AG10803 (cell line): ENCODE measurements around the gene C19orf25.

ENCODE experiments used
- DNase-seq: peaks from one replicate; pipeline ENCODE4 v3.0.0; 2010; ENCODE audit warnings: low read depth
- H3K4me3 ChIP-seq: 2 replicates; pipeline ENCODE4 v1.5.1; 2011; ENCODE audit warnings: mild to moderate bottlenecking, low read length, control low read depth
- TF ChIP-seq, protein P1 (sequence below): conservative IDR thresholded peaks from 2 replicates; pipeline ENCODE4 v1.5.1; 2011; ENCODE audit warnings: mild to moderate bottlenecking, low read length, control low read depth, inconsistent platforms

The C19orf25 gene

DNA sequence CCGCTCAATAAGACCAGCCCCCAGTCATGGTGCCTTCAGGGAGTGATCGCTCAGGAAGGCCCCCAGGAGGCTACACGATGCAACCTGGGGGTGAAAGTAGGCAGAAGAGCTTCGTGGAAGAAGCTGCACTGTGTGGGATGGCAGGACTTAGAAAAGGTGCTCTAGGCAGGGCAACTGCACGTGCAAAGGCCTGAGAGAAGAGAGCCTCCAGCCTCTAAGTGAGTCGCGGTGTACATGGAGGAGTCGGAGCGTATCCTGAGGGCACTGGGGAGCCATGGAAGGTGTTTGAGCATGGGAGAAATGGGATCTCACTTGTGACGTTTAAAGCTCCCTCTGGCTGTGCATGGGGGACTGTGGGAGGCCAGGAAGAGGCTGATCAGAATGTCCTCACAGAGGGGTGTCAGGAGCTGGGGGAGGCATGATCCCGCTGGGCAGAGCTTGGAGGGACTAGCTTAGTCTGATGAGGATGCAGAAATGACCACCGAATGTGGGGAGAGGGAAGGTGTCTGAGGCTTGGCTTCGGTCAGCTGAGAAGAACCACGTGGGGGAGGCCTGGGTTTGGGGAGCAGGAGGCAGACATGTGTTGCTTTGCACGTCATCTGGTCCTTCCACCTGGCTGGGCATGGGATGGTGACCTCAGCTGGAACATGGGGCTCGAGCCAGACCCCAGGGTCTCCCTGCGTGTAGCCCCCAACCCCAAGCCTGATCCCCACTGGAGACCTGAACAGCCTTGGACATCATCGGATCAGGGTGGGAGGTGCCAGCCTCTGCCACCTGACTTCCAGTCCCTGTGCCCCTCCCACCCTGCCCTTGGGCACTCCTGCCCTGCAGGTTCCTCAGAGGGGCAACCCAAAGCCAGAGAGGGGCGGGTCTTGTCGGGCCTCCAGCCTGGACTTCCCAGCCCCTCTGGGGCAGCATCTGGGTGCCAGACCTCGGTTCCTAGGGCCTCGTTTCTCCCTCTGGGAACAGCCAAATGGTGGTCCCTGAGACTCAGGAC, 28.0 kb downstream of the C19orf25 start:
- H3K4me3 ChIP-seq, result no peak overlapping the region
- DNase-seq, result no peak
- TF ChIP-seq, protein P1, sequence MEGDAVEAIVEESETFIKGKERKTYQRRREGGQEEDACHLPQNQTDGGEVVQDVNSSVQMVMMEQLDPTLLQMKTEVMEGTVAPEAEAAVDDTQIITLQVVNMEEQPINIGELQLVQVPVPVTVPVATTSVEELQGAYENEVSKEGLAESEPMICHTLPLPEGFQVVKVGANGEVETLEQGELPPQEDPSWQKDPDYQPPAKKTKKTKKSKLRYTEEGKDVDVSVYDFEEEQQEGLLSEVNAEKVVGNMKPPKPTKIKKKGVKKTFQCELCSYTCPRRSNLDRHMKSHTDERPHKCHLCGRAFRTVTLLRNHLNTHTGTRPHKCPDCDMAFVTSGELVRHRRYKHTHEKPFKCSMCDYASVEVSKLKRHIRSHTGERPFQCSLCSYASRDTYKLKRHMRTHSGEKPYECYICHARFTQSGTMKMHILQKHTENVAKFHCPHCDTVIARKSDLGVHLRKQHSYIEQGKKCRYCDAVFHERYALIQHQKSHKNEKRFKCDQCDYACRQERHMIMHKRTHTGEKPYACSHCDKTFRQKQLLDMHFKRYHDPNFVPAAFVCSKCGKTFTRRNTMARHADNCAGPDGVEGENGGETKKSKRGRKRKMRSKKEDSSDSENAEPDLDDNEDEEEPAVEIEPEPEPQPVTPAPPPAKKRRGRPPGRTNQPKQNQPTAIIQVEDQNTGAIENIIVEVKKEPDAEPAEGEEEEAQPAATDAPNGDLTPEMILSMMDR, result no peak

DNA sequence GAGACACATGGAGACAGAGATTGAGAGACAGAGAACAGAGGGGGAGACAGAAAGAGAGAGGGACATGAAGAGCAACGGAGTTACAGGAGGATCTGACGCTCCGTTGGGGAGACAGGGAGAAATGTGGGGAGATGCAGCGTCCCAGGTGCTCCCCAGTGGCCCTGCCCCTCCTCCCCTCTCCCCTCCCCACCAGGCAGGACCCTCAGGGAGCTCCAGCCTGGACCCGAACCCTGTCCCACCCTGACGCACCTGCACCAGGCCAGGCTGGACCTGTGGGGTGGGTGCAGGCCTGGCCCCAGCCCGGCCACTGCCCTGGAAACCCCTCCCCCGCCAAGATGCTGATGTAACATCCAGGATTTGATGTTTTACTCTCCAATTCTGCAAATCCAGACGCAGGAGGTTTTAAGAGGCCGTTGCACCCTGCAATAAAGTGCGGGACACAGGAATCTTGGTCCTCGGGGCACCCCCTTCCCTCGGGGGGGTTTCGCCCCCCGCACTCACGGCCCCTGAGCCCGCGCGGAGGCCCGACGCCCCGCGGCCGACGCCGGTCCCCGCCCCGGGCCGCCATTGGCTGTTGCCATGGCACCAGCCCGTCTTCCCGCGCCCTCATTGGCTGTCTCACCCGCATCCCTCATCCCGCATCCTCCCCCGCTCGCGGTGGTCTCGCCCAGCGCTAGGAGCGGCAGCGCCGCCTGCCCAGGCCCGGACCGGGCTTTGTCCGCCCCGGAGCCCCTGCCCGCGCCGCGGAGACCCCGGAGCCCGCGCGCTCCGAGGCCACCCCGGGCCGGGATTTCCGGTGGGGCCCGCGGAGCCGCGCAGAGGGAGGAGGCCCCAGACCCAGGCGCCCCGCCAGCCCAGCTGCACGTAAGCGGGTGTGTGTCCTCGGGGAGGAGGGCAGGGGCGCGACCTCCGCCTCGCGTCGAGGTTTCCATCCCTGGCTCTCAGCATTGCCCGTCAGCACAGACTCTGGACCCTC, 29.3 kb downstream of the C19orf25 start, which contains the start of gene APC2:
APC2 (plus strand) TSS at position 655 of the 976 bp plus-strand sequence. CDS start 2,881 bp downstream, outside the sequence.
- peak; percentile 36 for DNase-seq
- TF ChIP-seq, protein P1, result no peak
- peak within 1 kb of the TSS; percentile 40 for H3K4me3 ChIP-seq

DNA sequence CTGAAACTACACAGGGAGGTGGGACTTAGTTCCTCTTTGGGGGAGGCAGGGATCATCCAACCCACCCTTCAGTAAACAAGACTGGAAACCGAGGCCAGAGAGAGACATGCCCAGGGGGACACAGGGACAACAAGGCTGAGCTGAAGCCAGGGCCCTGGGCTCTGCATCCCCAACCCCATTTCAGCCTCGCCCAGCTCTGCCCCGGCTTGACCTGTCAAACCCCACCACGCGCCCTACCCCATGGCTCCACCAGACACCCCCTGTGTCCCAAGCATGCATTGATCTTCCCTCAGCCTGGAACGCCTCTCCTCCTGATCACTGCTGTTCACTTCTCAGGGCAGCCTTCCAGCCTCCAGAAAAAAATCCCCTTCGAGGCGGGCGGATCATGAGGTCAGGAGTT, 31.1 kb downstream of the C19orf25 start:
- DNase-seq, result no peak
- TF ChIP-seq, protein P1, result no peak
- no peak overlapping the region for H3K4me3 ChIP-seq

DNA sequence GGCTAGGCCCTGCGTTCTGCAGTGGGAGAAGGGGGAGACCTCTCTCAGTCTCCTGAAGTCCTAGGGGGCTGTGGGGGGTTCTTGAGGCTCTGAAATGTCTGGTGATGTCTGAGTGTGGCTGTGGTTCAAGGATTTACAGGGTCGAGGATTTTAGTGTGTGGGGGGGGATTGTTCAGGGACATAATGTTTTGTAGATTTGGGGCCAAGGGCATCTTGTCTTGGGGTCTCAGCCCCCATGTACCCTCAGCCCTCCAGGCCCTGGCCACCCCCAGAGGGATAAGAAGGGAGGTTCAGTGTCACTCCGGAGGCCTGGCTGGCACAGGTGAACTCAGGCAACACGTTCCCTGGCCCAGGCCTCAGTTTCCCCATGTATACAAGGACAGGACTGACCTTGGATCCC, 31.5 kb downstream of the C19orf25 start:
- TF ChIP-seq, protein P1, result no peak

DNA sequence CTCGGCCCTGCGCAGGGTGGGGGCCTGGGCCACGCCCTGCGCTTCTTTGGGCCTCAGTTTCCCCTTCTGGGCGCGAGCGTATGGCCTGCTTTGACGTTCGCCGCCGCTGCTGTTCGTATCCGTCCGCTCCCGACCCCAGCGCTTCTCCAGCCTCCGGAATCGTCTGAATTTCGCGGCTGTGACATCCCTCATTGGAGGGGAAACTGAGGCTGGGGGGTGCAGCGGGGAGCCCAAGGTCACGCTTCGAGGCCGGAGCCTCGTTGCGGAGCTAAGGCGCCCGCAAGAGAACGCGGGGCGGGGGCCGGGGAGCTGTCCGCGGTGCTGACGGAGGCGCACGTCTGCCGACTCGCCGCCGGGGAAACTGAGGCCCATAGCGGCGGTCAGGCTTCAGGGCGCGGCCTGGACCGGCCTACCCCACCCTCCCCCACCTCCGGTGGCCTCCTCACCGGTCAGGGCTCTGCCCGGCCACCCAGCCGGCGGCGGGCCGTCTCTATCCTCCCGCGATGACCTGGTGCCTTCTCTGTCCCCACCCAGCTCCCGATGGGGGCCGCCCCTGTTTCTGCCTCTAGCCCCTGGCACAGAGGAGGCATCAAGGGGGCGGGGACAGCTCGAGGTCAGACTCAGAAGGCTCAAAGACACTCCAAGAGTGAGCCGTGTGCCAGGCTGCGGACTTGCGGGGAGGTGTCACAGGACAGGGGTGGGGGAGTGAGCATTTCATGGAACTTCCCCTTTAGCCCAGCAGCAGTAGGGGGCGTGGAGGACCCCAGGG, 32.1 kb downstream of the C19orf25 start:
- TF ChIP-seq, protein P1, result no peak
- DNase-seq, result no peak
- no peak overlapping the region for H3K4me3 ChIP-seq

More for the DNA sequence above, 31.5 kb downstream of the C19orf25 start:
- DNase-seq, result no peak
- no peak overlapping the region for H3K4me3 ChIP-seq

DNA sequence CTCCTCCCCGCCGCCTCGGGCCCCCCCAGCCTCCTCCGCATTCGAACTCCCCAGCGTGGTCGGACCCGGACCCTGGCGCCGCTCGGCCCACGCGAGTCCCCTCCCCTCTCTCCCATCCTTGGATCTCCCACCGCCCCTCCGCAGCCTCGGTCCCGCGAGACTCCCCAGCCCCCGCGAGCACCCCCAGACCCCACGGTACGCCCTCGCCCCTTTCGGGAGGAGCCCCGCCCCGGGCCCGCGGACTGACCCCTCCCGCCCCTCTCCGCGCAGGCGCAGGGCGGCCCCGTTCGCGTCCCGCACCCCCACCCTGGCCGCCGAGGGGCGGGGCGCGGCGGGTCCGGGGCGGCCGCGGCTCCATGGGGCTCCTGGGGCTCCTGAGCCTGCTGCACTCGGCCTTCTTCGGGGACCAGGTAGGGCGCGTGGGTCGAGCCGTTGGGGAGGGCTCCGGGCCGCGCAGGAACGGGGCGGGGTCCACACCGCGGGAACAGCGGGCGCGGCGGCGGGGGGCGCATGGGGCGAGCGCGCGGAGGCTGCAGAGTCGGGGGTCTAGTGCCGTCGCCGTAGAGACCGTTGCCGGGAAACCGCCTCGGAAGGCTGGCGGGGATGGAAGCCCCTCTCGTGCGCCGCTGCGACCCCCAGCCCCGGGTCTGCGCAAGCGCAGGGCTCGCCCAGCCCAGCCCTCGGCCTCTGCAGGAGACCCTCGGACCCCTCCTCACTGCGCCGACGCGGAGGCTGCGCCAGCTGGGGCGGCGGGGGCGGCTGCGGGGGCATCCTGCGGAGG, 32.9 kb downstream of the C19orf25 start:
- TF ChIP-seq, protein P1, result no peak
- no peak for DNase-seq
- peak overlapping the region; percentile 43 for H3K4me3 ChIP-seq
